Measurements from ENCODE around the gene ABHD15.

The ABHD15 gene

DNA sequence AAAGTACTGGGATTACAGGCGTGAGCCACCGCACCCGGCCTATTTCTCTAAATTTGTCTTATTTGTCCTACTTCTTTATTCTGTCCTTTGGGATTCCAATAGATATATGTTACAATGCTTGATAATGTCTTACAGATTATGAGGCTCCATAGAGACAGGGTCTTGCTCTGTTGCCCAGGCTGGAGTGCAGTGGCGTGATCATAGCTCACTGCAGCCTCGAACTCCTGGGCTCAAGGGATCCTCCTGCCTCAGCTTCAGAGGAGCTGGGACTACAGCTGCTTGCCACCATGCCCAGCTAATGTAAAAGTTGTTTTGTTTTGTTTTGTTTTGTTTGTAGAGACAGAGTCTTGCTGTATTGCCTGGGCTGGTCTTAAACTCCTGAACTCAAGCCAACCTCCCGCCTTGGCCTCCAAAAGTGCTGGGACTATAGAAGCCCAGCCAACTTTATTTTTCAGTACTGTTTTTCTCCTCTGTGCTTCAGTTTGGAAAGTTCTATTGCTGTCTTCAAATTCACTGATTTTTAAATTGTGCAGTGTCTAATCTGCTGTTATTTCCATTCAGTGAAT lies 36.4 kb upstream of the ABHD15 start:
- TF ChIP-seq, protein P1, sequence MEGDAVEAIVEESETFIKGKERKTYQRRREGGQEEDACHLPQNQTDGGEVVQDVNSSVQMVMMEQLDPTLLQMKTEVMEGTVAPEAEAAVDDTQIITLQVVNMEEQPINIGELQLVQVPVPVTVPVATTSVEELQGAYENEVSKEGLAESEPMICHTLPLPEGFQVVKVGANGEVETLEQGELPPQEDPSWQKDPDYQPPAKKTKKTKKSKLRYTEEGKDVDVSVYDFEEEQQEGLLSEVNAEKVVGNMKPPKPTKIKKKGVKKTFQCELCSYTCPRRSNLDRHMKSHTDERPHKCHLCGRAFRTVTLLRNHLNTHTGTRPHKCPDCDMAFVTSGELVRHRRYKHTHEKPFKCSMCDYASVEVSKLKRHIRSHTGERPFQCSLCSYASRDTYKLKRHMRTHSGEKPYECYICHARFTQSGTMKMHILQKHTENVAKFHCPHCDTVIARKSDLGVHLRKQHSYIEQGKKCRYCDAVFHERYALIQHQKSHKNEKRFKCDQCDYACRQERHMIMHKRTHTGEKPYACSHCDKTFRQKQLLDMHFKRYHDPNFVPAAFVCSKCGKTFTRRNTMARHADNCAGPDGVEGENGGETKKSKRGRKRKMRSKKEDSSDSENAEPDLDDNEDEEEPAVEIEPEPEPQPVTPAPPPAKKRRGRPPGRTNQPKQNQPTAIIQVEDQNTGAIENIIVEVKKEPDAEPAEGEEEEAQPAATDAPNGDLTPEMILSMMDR (IDR thresholded peaks at IDR 0.05; ENCODE audit: insufficient read depth, missing control alignments) = no peak
- FAIRE-seq = no peak
- no peak for DNase-seq (ENCODE audit: insufficient read length, low spot score)

- DNase-seq (ENCODE audit: insufficient read length, low spot score) = no peak
- TF ChIP-seq, protein P1 (IDR thresholded peaks at IDR 0.05; ENCODE audit: insufficient read depth, missing control alignments) = no peak
- no peak for FAIRE-seq
These were observed 30.7 kb upstream of the ABHD15 start for GRCh38 chr17:29597361-29598172.

DNA sequence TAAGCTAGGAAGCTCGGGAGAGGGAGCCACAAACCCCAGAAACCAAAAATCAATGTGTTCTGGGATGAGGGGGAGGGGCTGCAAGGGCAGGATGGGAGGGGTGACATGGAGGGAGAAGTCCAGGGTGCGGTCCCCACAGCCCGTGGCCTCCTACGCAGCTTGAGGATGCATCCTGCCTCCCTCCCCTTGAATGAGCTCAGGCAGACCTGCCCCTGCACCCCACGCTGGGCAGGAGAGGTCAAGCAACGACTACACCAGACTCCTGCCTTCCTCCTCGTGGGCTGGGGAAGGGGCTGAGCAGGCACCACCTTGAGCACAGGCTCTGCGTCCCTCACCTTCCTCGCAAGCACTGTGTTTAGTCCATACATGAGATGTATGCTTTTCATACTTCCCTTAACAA lies 30.0 kb upstream of the ABHD15 start:
- TF ChIP-seq, protein P1 (IDR thresholded peaks at IDR 0.05; ENCODE audit: insufficient read depth, missing control alignments) = no peak
- FAIRE-seq (no peak), DNase-seq (ENCODE audit: insufficient read length, low spot score) (no peak)

GRCh38 chr17:29595943-29596774 lies 29.3 kb upstream of the ABHD15 start:
- TF ChIP-seq, protein P1 (IDR thresholded peaks at IDR 0.05; ENCODE audit: insufficient read depth, missing control alignments) = no peak
- FAIRE-seq = no peak
- DNase-seq (ENCODE audit: insufficient read length, low spot score) = no peak

GRCh38 chr17:29595107-29595942 lies 28.5 kb upstream of the ABHD15 start:
- DNase-seq (ENCODE audit: insufficient read length, low spot score) (no peak), FAIRE-seq (no peak)
- TF ChIP-seq, protein P1 (IDR thresholded peaks at IDR 0.05; ENCODE audit: insufficient read depth, missing control alignments) = no peak

DNA sequence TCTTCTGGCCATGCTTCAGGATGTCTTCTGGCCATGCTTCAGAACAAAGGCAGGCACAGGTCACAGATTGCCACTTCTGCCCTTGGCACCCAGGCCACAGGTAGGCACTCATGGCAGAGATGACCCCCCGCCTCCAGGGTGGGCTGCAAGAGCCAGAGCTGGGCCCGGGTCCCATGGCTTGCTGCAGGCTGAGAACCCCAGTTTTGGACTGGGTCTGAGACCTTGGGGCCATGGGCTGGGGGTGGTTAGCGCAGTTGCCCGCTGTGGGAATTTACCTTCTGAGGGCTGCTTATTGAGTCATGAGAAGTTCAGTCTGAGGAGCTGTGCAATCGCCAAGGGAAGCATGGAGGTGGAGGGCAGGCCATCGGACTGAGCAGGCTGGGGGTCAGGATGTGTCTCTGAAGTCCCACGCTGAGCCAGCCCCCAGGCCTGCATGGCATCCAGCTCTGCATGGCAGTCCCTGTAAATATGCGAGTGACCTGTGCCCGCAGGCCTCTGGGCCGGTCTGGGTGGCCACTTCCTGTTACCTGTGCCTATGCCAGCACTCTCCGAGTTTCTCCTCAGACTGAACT lies 27.8 kb upstream of the ABHD15 start:
- TF ChIP-seq, protein P1 (IDR thresholded peaks at IDR 0.05; ENCODE audit: insufficient read depth, missing control alignments) = no peak
- FAIRE-seq (no peak), DNase-seq (ENCODE audit: insufficient read length, low spot score) (no peak)

Measured in D721Med (cell line).